Measurements from ENCODE around the gene LINS1. TPM values are rescaled to one million over a fixed set of nuclear protein-coding genes. Genes with fewer than 3 reads are reported as not detected.
A peak's percentile ranks its signal among the peaks of the same experiment; 100 is the strongest.

Gene LINS1
- total RNA-seq, 4 donors from 2014 or later, result 16.3 to 32.2 (median 22.8) TPM

DNA sequence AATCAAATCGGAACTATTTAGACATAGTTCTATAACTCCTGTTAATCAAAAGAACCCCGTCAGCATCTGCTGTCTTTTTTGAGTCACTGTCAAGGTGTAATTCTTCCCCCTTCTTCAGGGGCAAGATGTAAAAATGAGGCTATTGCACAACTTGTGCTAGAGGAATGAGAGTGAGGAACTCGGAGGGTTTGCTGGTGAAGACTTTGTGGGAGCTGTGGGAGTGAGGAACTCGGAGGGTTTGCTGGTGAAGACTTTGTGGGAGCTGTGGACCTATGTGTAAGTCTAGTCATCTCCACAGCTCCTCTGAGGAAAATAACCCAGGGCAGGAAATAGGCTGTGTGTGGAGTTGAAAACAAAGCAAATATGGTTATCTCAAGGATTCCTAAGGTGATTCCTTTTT is 70.8 kb downstream of the LINS1 start:
- ATAC-seq (ENCODE audit: low FRiP score) (no peak), DNase-seq (ENCODE audit: low spot score) (no peak)
- TF ChIP-seq, protein P1, sequence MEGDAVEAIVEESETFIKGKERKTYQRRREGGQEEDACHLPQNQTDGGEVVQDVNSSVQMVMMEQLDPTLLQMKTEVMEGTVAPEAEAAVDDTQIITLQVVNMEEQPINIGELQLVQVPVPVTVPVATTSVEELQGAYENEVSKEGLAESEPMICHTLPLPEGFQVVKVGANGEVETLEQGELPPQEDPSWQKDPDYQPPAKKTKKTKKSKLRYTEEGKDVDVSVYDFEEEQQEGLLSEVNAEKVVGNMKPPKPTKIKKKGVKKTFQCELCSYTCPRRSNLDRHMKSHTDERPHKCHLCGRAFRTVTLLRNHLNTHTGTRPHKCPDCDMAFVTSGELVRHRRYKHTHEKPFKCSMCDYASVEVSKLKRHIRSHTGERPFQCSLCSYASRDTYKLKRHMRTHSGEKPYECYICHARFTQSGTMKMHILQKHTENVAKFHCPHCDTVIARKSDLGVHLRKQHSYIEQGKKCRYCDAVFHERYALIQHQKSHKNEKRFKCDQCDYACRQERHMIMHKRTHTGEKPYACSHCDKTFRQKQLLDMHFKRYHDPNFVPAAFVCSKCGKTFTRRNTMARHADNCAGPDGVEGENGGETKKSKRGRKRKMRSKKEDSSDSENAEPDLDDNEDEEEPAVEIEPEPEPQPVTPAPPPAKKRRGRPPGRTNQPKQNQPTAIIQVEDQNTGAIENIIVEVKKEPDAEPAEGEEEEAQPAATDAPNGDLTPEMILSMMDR (IDR thresholded peaks at IDR 0.05), result no peak

DNA sequence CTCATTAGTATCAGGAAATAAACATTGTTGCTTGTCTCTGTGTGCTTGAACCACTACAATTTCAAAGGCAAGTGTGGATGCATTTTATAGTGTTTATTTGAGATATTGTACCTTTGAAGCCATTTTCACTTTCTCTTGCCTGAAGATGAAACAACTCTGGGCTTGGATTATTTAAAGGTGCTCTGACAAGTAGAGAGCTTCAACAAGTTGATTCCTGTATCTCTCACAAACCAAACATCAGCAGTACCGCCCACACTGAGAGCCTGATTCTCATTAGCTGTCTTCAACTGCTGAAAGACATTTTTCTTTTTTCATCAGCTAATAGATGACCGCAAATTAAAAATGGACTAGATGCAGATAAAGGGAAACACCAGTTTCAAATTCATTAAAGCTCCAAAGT is 72.4 kb downstream of the LINS1 start:
- TF ChIP-seq, protein P1 (IDR thresholded peaks at IDR 0.05), result no peak
- no peak for ATAC-seq (ENCODE audit: low FRiP score)
- no peak for DNase-seq (ENCODE audit: low spot score)

DNA sequence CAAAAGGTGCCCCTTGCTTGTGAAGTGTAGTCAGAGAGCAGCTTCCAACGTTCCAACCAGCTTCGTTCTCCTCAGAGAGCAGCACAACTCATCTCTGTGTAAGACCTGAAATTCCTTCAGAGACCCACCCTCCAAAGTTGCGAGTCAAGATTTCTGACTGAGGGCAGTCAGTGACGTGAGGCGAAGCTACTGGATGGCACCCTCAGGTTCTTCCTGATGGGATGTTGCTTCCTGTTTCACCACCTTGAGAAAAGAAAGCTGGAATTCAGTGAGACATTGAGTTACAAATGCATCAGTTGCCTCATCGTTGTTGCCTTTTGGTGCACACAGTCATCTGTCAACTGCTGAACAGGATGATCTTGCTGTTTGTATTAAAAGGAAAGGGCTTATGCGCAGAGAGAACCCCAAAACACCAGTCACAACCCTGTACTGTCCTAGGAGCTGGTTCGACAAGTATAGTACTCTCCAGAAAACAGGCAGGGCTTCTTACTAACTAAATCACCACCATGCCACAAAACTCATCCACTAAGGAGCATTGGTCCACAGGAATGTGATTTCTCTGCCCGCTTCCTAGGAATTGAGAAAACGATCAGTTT is 73.1 kb downstream of the LINS1 start, which contains the start of gene CERS3:
Gene CERS3, minus strand, starts transcription at position 118 of the 596 bp plus-strand sequence. CDS start 27,101 bp downstream, outside the sequence.
- no peak for ATAC-seq (ENCODE audit: low FRiP score)
- DNase-seq (ENCODE audit: low spot score), result no peak
- TF ChIP-seq, protein P1 (IDR thresholded peaks at IDR 0.05), result no peak

DNA sequence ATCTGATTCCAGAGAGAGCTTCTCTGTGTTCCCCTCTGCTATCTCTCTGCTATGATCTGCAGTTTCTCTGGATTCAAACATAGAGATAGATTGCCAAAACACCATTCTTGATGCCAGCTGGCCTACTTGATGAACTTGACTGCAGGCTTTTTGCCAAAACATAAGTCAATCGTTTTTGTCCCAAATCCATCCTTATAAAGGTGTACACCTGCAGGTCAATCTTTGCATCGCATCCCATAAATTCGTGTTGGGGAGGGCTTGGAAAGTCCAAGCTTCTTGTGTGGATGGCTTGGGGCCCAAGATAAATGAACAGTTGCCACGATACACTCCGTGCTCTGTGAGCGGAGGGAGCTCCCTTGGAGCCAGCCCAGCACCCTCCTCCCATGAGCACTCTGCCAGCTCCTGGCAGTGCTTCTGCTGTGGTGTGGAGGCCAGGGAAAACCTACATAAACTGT is 75.9 kb downstream of the LINS1 start:
- ATAC-seq (ENCODE audit: low FRiP score), result peak; percentile 83
- TF ChIP-seq, protein P1 (IDR thresholded peaks at IDR 0.05), result no peak

DNA sequence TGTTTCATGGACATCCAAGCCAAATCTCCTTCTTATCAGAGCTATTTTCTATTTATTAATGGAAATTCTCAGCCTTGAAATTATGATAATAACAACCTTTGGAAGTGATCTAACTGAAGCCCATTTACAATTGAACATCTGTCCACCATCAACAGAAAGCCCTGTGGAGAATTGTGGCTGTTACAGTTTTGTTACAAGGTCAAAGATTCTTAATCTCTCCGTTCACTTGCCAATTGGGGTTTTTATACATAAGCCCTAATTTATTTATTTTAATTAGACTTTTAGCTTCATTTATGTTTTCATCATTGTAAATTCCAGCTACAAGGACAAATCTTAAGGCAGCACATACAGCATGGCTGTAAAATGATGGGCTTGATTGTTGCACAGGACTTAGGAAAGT is 76.5 kb downstream of the LINS1 start:
- ATAC-seq (ENCODE audit: low FRiP score) (no peak), DNase-seq (ENCODE audit: low spot score) (no peak)
- TF ChIP-seq, protein P1 (IDR thresholded peaks at IDR 0.05), result no peak

More for the DNA sequence above, 75.9 kb downstream of the LINS1 start:
- no peak for DNase-seq (ENCODE audit: low spot score)

DNA sequence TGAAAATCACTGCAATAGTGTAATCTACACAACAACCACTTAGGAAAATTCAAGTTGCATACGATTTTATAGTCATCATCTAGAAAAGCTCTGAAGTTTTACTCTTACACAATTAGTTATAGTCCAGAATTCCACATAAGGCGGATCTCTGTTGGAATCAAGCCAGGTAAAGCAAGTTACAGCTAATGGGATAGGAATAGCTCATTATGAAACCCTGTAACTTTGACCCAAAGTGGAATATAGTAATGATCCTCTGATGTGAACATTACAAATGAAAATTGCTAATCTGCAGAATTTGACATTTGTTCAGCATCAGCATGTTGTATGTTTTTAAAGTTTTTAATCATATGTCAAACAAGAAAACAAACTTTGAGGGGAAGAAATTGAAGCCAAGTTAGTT is 77.7 kb downstream of the LINS1 start:
- ATAC-seq (ENCODE audit: low FRiP score), result no peak
- DNase-seq (ENCODE audit: low spot score), result no peak
- TF ChIP-seq, protein P1 (IDR thresholded peaks at IDR 0.05), result no peak

DNA sequence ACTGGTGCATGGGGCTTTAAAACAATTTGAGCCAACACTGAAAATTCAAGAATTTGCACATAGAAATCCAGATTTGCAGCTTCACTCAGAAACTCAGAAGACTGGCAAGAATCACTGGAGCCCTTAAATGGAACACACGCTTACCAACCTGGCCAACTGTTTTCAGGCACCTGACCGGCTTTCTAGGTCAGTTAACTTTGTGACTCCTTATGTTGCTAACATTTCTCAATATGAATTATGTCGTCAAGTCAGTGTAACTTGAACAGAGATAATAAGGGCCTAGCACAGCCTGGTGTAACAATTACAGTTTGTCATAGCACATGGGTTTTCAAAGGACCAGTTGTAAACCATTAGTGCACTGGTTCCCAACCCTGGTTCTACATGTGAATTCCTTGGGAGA is 80.1 kb downstream of the LINS1 start:
- ATAC-seq (ENCODE audit: low FRiP score) (no peak), DNase-seq (ENCODE audit: low spot score) (no peak)
- TF ChIP-seq, protein P1 (IDR thresholded peaks at IDR 0.05), result no peak

Data from omental fat pad (tissue), 4 donors.